GM19397 (cell line): Measurements from ENCODE around the gene NEK4.
"Not testable (repeated sequence)": the region's sequence is repeated elsewhere in the genome, so short reads cannot be mapped to it uniquely, and the experiment has no call there.

Source experiments
- ATAC-seq: cut with Tn5 transposase; IDR thresholded peaks from one replicate; pipeline ENCODE4 v1.9.1; 2021; ENCODE audit warnings: mild to moderate bottlenecking, moderate library complexity; ENCODE audit not compliant: unreplicated experiment

The NEK4 gene

GRCh38 chr3:52743152-52743551, 27.6 kb downstream of the NEK4 start:
- ATAC-seq: no peak

DNA sequence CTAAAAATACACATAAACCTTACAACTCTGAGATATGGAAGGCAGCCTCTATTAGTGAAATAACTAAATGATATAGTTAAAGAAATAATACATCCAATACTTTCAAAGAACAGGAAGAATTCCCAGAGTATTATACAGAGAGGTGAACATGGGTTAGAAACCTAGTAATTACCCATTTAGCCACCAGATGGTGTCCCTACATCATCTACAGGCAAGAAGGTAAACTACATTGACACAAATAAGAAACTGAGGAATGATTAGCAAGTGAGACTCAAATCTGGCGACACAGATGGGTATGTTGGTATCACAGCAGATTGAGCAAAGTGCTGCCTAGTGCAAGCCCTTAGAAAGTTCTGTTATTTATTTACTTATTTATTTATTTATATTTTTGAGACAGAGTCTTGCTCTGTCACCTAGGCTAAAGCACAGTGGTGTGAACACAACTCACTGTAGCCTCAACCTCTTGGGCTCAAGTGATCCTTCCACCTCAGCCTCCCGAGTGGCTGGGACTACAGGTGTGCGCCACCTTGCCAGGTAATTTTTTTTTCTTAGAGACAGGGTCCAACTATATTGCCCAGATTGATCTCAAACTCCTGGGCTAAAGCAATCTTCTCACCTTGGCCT, 28.2 kb downstream of the NEK4 start:
- no peak for ATAC-seq

GRCh38 chr3:52739730-52740129, 31.0 kb downstream of the NEK4 start:
- no peak for ATAC-seq

- no peak for ATAC-seq
Observed at GRCh38 chr3:52733256-52733891, 37.4 kb downstream of the NEK4 start.

- ATAC-seq: no peak
Observed at GRCh38 chr3:52731590-52731989, 39.1 kb downstream of the NEK4 start.

- no peak for ATAC-seq
Observed at GRCh38 chr3:52730681-52731080, 40.1 kb downstream of the NEK4 start.

GRCh38 chr3:52728753-52729152, 42.0 kb downstream of the NEK4 start:
- not testable (repeated sequence) for ATAC-seq

GRCh38 chr3:52724511-52724910, 46.2 kb downstream of the NEK4 start:
- ATAC-seq: no peak

GRCh38 chr3:52723935-52724334, 46.8 kb downstream of the NEK4 start:
- no peak for ATAC-seq

DNA sequence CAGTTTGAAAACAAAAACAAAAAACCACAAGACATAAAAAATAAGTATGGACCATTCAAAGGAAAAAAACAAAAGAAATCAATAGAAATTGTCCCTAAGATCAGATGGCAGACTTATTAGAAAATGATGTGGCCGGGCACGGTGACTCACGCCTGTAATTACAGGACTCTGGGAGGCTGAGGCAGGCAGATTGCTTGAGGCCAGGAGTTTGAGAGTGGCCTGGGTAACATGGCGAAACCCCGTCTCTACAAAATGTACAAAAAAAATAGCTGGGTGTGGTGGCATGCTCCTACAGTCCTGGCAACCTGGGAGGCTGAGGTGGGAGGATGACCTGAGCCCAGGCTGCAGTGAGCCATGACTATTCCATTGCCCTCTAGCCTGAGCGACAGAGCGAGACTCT, 48.2 kb downstream of the NEK4 start:
- no peak for ATAC-seq

- ATAC-seq: no peak
Observed at GRCh38 chr3:52721730-52722008, 49.1 kb downstream of the NEK4 start.

DNA sequence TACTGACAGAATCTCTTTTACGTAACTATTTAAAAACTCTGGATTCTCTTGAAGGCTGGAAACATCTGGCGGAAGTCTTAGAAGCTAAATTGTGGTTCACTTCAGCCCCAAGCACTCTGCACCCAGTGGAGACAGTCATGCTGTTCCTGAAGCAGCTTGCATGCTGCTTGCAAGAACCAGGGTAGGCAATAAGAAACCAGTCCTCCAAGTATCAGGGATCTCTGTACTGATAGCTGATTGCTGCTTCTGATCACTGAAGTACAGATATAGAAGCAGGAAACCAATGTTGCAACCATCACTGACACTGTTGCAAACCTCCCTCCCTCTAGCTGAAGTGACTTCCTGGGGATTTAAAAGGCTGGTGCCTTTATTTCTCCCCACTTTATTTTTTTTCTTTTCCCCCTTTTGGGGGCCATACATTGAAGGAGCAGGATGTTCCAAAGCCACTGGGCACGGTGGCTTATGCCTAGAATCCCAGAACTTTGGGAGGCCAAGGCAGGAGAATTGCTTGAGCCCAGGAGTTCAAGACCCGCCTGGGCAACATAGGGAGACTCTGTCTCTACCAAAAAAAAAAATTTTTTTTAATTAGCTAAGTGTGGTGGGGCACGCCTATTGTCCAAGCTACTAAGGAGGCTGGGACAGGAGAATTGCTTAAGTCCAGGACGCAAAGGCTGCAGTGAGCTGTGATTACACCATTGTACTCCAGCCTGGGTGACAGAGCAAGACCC, 49.6 kb downstream of the NEK4 start:
- ATAC-seq: no peak

- no peak for ATAC-seq
Observed at GRCh38 chr3:52719618-52720017, 51.1 kb downstream of the NEK4 start.

- ATAC-seq: no peak
Observed at GRCh38 chr3:52715714-52716305, 54.9 kb downstream of the NEK4 start.

- no peak for ATAC-seq
Observed at GRCh38 chr3:52714335-52715302, 56.1 kb downstream of the NEK4 start.

- ATAC-seq: no peak
Observed at GRCh38 chr3:52712291-52713212, 58.2 kb downstream of the NEK4 start.

DNA sequence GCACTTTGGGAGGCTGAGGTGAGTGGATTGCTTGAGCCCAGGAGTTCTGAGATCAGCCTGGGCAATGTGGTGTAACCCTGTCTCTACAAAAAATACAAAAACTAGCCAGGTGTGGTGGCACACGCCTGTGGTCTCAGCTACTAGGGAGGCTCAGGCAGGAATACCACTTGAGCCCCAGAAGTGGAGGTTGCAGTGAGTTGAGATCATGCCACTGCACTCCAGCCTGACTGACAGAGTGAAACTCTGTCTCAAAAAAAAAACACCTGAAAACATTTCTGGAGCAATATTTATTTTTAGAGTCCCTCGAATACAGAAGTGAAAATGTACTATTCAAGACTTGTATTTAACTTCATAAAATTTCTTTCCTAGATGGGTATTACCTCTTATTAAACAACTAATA, 60.2 kb downstream of the NEK4 start:
- no peak for ATAC-seq

DNA sequence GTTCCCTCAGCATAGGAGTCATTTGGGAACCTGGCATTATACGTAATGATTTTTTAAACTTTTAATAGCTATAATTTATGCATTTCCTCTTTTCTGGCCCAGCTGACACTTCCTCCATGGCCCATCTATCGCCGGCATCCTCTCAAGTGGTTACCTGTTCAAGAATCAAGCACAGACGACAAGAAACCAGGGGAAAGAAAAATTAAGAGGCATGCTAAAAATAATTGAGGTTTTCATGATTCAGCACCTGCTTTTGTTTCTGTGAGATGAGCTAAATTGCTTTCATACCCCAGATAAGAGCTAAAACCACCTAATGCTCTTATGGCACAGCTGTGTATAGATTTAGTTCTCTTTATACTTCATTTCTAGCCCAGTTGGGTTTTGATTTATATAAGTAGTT, 63.2 kb downstream of the NEK4 start:
- ATAC-seq: no peak

- ATAC-seq: peak; percentile 87
Observed at GRCh38 chr3:52705688-52706686, 64.8 kb downstream of the NEK4 start, which contains the start of the genes GLT8D1 and SPCS1. TSS of gene GLT8D1 (minus strand) at chr3:52705791. CDS start at chr3:52700460, 5,331 bp downstream. TSS of gene SPCS1 (plus strand) at chr3:52706106. CDS start at chr3:52706247, 141 bp downstream.
